Measurements from ENCODE around the gene CMTR1. TPM values are rescaled to one million over a fixed set of nuclear protein-coding genes. Genes with fewer than 3 reads are reported as not detected.

The CMTR1 gene
- total RNA-seq, 1 experiment from 2014 or later: 37.7 TPM

GRCh38 chr6:37503309-37503965 lies 70.4 kb downstream of the CMTR1 start:
- Histone ChIP-seq H3K9me3 (ENCODE audit: control insufficient read depth, insufficient read depth, low read depth, low read length) (no peaks in the 10 kb centered on the region), H3K4me1 (ENCODE audit: control insufficient read depth, insufficient read depth, low read length) (peaks cover 11% of the 10 kb centered on the region), H3K27ac (ENCODE audit: low read length) (peak overlapping the region; percentile 57), H3K27me3 (ENCODE audit: control insufficient read depth, insufficient read depth, low read length) (no peaks in the 10 kb centered on the region), H3K36me3 (ENCODE audit: control insufficient read depth, insufficient read depth, low read length) (no peaks in the 10 kb centered on the region), H3K4me3 (ENCODE audit: low read depth in 2 of 2, low read length in 2 of 2) (no peak overlapping the region)
- POLR2A ChIA-PET: no interaction called here
- DNase-seq (ENCODE audit: low read depth, low spot score) (no peak), ATAC-seq (no peak)
- intact Hi-C loops (cut with micrococcal nuclease; ENCODE audit: unreplicated experiment) (no loop called here), in situ Hi-C loops (cut with HindIII; ENCODE audit: low pct_unique_long_range_greater_than_20kb, low sequenced_read_pairs) (no loop called here)
- CTCF ChIA-PET: no interaction called here
- TF ChIP-seq SIN3A (IDR thresholded peaks at IDR 0.05; ENCODE audit: borderline replicate concordance, insufficient read depth, low read depth, low read length) (no peak), POLR2AphosphoS5 (IDR thresholded peaks at IDR 0.05; ENCODE audit: low read depth, low read length) (no peak), REST (IDR thresholded peaks at IDR 0.05; ENCODE audit: insufficient read depth in 1 of 2, low read depth in 2 of 2, low read length in 1 of 2) (no peak), TCF7L2 (IDR thresholded peaks at IDR 0.05; ENCODE audit: low read depth, low read length) (no peak), CTCF (IDR thresholded peaks at IDR 0.05) (no peak)
- BruUV-seq (replicated peaks): no TSS peak

GRCh38 chr6:37504024-37504423 lies 71.0 kb downstream of the CMTR1 start:
- ChIA-PET CTCF (no interaction called here), POLR2A (no interaction called here)
- intact Hi-C loops (cut with micrococcal nuclease; ENCODE audit: unreplicated experiment): no loop called here

More at GRCh38 chr6:37504024-37504423, 71.0 kb downstream of the CMTR1 start:
- Histone ChIP-seq H3K4me3 (ENCODE audit: low read depth in 2 of 2, low read length in 2 of 2) (no peak overlapping the region), H3K36me3 (ENCODE audit: control insufficient read depth, insufficient read depth, low read length) (no peaks in the 10 kb centered on the region), H3K27ac (ENCODE audit: low read length) (no peak overlapping the region; the same call in 1 of the 2 replicates), H3K9me3 (ENCODE audit: control insufficient read depth, insufficient read depth, low read depth, low read length) (no peaks in the 10 kb centered on the region), H3K27me3 (ENCODE audit: control insufficient read depth, insufficient read depth, low read length) (no peaks in the 10 kb centered on the region), H3K4me1 (ENCODE audit: control insufficient read depth, insufficient read depth, low read length) (peaks cover 9% of the 10 kb centered on the region)
- BruUV-seq (replicated peaks): no TSS peak
- DNase-seq (ENCODE audit: low read depth, low spot score): no peak
- no peak for ATAC-seq
- no peak for TF ChIP-seq CTCF (IDR thresholded peaks at IDR 0.05)
- no peak for TF ChIP-seq POLR2AphosphoS5 (IDR thresholded peaks at IDR 0.05; ENCODE audit: low read depth, low read length)
- no peak for TF ChIP-seq REST (IDR thresholded peaks at IDR 0.05; ENCODE audit: insufficient read depth in 1 of 2, low read depth in 2 of 2, low read length in 1 of 2)
- TF ChIP-seq SIN3A (IDR thresholded peaks at IDR 0.05; ENCODE audit: borderline replicate concordance, insufficient read depth, low read depth, low read length): no peak
- TF ChIP-seq TCF7L2 (IDR thresholded peaks at IDR 0.05; ENCODE audit: low read depth, low read length): no peak
- in situ Hi-C loops (cut with HindIII; ENCODE audit: low pct_unique_long_range_greater_than_20kb, low sequenced_read_pairs): no loop called here

Data from Panc1 (cell line).